Measurements from ENCODE around the gene FAM210B. TPM values are rescaled to one million over a fixed set of nuclear protein-coding genes. Genes with fewer than 3 reads are reported as not detected.

The FAM210B gene
- total RNA-seq, 1 experiment from 2014 or later = 37.9 TPM

DNA sequence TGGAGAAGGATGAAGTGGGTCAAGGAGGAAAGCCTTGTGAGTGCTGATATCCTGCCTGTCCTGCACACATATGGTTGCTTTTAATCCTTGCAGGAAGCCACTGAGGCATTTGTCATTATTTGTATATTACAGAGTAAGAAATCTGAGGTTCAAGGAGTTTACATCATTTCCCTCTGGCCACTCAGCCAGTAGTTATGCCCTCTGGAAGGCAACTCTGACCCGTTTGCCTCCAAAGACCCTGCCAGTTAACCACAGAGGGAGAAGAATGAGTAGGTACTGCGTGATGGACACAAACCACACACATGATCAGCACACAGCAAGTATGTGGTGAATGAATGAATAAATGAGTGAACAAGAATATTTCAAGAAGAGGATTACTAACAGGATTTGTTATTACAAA lies 7.9 kb upstream of the FAM210B start:
- H3K4me3 ChIP-seq (ENCODE audit: low read length) = no peak overlapping the region
- BruUV-seq (replicated peaks) = no TSS peak
- H3K9me2 ChIP-seq (replicated peaks; ENCODE audit: low read length) = no peaks in the 10 kb centered on the region
- no peaks in the 10 kb centered on the region for H3K79me2 ChIP-seq (ENCODE audit: low read length)
- intact Hi-C loops (cut with micrococcal nuclease) = no loop called here
- no peak overlapping the region for H3K27ac ChIP-seq (ENCODE audit: low read length)
- ChIA-PET CTCF (no interaction called here), POLR2A (ENCODE audit: unreplicated experiment) (no interaction called here)
- H3K36me3 ChIP-seq (ENCODE audit: low read depth, low read length) = no peaks in the 10 kb centered on the region
- H3K4me1 ChIP-seq (ENCODE audit: insufficient read depth, low read length) = no peaks in the 10 kb centered on the region
- no peak overlapping the region for H3K4me2 ChIP-seq (ENCODE audit: low read length)
- ATAC-seq (no peak), DNase-seq (no peak)
- no peak overlapping the region for H2AFZ ChIP-seq (ENCODE audit: low read length)
- no peak overlapping the region for H3K9ac ChIP-seq (ENCODE audit: low read length)
- no peak for TF ChIP-seq EZH2 (IDR thresholded peaks at IDR 0.05; ENCODE audit: low read length, unreplicated experiment)
- no peak for TF ChIP-seq EZH2phosphoT487 (IDR thresholded peaks at IDR 0.05; ENCODE audit: borderline replicate concordance, low read length)
- TF ChIP-seq CTCF (conservative IDR thresholded peaks at IDR 0.05; ENCODE audit: low read depth, low read length) = no peak
- peaks cover 4% of the 10 kb centered on the region; the same call in 1 of the 2 replicates for H3K27me3 ChIP-seq (ENCODE audit: low read length)
- no peaks in the 10 kb centered on the region for H3F3A ChIP-seq (ENCODE audit: low read length, unreplicated experiment)
- H4K20me1 ChIP-seq (ENCODE audit: low read length) = no peaks in the 10 kb centered on the region
- H3K9me3 ChIP-seq (ENCODE audit: low read length) = no peaks in the 10 kb centered on the region

DNA sequence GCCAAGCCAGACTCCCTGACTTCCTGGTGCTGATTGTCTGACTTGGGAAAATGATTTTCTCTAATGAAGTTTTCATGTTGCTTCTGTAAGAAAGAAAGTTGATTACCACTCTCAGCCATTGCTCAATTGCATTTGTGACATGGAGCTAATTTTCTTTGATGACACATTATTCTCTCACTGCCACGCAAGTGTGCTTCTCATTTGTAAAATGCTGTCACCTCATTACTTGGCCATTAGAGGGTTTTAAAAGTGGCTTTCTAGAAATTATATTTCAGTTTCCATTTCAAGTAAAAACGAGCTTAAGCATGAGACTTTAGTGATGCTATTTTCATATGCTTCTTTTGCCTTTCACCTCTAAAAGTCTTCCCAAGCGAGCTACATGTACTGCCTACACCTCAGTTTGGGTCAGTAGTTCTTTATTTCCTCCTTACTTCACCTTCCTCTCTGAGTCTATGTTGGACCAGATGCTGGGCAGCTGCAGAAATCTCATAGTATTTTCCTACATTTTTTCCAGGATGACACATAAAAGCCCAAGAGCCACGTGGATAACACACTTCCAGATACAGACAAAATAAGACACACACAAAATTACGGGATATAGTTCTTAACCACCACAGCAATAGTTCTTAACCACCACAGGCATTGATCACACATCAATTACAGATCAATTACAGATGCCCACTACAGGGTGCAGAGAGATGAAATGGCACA lies 6.3 kb upstream of the FAM210B start:
- ATAC-seq = no peak
- Histone ChIP-seq H3K27ac (ENCODE audit: low read length) (no peak overlapping the region), H3K9me2 (replicated peaks; ENCODE audit: low read length) (no peaks in the 10 kb centered on the region), H3K9me3 (ENCODE audit: low read length) (no peaks in the 10 kb centered on the region), H3K4me2 (ENCODE audit: low read length) (no peak overlapping the region), H3F3A (ENCODE audit: low read length, unreplicated experiment) (no peaks in the 10 kb centered on the region), H3K4me3 (ENCODE audit: low read length) (no peak overlapping the region), H2AFZ (ENCODE audit: low read length) (no peak overlapping the region), H3K27me3 (ENCODE audit: low read length) (peaks cover 4% of the 10 kb centered on the region; the same call in 1 of the 2 replicates), H4K20me1 (ENCODE audit: low read length) (no peaks in the 10 kb centered on the region), H3K9ac (ENCODE audit: low read length) (no peak overlapping the region), H3K36me3 (ENCODE audit: low read depth, low read length) (no peaks in the 10 kb centered on the region), H3K79me2 (ENCODE audit: low read length) (no peaks in the 10 kb centered on the region), H3K4me1 (ENCODE audit: insufficient read depth, low read length) (no peaks in the 10 kb centered on the region)
- TF ChIP-seq EZH2 (IDR thresholded peaks at IDR 0.05; ENCODE audit: low read length, unreplicated experiment) = no peak
- no peak for TF ChIP-seq EZH2phosphoT487 (IDR thresholded peaks at IDR 0.05; ENCODE audit: borderline replicate concordance, low read length)
- TF ChIP-seq CTCF (conservative IDR thresholded peaks at IDR 0.05; ENCODE audit: low read depth, low read length) = no peak
- BruUV-seq (replicated peaks) = no TSS peak
- ChIA-PET CTCF (no interaction called here), POLR2A (ENCODE audit: unreplicated experiment) (no interaction called here)
- intact Hi-C loops (cut with micrococcal nuclease) = no loop called here
- DNase-seq = no peak

- Histone ChIP-seq H4K20me1 (ENCODE audit: low read length) (no peaks in the 10 kb centered on the region), H3K36me3 (ENCODE audit: low read depth, low read length) (no peaks in the 10 kb centered on the region), H3K27ac (ENCODE audit: low read length) (no peak overlapping the region), H3K79me2 (ENCODE audit: low read length) (no peaks in the 10 kb centered on the region), H3K9ac (ENCODE audit: low read length) (no peak overlapping the region), H3K27me3 (ENCODE audit: low read length) (no peaks in the 10 kb centered on the region; the same call in 1 of the 2 replicates), H3K4me3 (ENCODE audit: low read length) (no peak overlapping the region), H2AFZ (ENCODE audit: low read length) (no peak overlapping the region), H3K9me2 (replicated peaks; ENCODE audit: low read length) (no peaks in the 10 kb centered on the region), H3F3A (ENCODE audit: low read length, unreplicated experiment) (peaks cover 3% of the 10 kb centered on the region), H3K9me3 (ENCODE audit: low read length) (no peaks in the 10 kb centered on the region), H3K4me1 (ENCODE audit: insufficient read depth, low read length) (peaks cover 8% of the 10 kb centered on the region), H3K4me2 (ENCODE audit: low read length) (no peak overlapping the region)
- CTCF ChIA-PET = no interaction called here
- intact Hi-C loops (cut with micrococcal nuclease) = no loop called here
- TF ChIP-seq CTCF (conservative IDR thresholded peaks at IDR 0.05; ENCODE audit: low read depth, low read length) = no peak
- no peak for TF ChIP-seq EZH2 (IDR thresholded peaks at IDR 0.05; ENCODE audit: low read length, unreplicated experiment)
- no peak for TF ChIP-seq EZH2phosphoT487 (IDR thresholded peaks at IDR 0.05; ENCODE audit: borderline replicate concordance, low read length)
- BruUV-seq (replicated peaks) = no TSS peak
- POLR2A ChIA-PET (ENCODE audit: unreplicated experiment) = no interaction called here
- ATAC-seq = no peak
- DNase-seq = no peak
Measured at GRCh38 chr20:56353356-56353755, 5.4 kb upstream of the FAM210B start.
